Brain microvascular endothelial cell (primary cell): ENCODE results near the gene ALDH3B1.

ENCODE experiments used
- DNase-seq: peaks from one replicate; pipeline ENCODE4 v3.0.0-alpha.2; 2020
- H3K27ac ChIP-seq: fragments of 250-450 bp; sonication (Bioruptor Pico); 2 replicates; pipeline ENCODE4 v1.5.1; 2020; ENCODE audit warnings: mild to moderate bottlenecking, moderate library complexity
- H3K27me3 ChIP-seq: fragments of 250-450 bp; sonication (Bioruptor Pico); replicated peaks from 2 replicates; pipeline ENCODE4 v1.5.1; 2020; ENCODE audit warnings: mild to moderate bottlenecking
- H3K36me3 ChIP-seq: fragments of 250-450 bp; sonication (Bioruptor Pico); replicated peaks from 2 replicates; pipeline ENCODE4 v1.5.1; 2020; ENCODE audit warnings: mild to moderate bottlenecking
- H3K4me3 ChIP-seq: 2 replicates; pipeline ENCODE4 v1.5.1; 2011; ENCODE audit warnings: low read depth, mild to moderate bottlenecking, control low read depth, low read length, moderate library complexity
- in situ Hi-C: cut with HindIII; loops from 2 replicates; pipeline ENCODE4 v1.10.0; 2017; ENCODE audit warnings: low sequenced_read_pairs, low pct_ligation_motif_present
- TF ChIP-seq, protein P1 (sequence below): IDR thresholded peaks from 2 replicates; pipeline ENCODE4 v1.5.1; 2011; ENCODE audit warnings: low read depth, mild to moderate bottlenecking, moderate library complexity, low read length, control low read depth, inconsistent platforms; ENCODE audit errors: missing control alignments

The ALDH3B1 gene

GRCh38 chr11:68012044-68012842 is 2.1 kb downstream of the ALDH3B1 start:
- TF ChIP-seq, protein P1, sequence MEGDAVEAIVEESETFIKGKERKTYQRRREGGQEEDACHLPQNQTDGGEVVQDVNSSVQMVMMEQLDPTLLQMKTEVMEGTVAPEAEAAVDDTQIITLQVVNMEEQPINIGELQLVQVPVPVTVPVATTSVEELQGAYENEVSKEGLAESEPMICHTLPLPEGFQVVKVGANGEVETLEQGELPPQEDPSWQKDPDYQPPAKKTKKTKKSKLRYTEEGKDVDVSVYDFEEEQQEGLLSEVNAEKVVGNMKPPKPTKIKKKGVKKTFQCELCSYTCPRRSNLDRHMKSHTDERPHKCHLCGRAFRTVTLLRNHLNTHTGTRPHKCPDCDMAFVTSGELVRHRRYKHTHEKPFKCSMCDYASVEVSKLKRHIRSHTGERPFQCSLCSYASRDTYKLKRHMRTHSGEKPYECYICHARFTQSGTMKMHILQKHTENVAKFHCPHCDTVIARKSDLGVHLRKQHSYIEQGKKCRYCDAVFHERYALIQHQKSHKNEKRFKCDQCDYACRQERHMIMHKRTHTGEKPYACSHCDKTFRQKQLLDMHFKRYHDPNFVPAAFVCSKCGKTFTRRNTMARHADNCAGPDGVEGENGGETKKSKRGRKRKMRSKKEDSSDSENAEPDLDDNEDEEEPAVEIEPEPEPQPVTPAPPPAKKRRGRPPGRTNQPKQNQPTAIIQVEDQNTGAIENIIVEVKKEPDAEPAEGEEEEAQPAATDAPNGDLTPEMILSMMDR = no peak
- no peak for DNase-seq
- H3K27ac ChIP-seq = peak overlapping the region; percentile 86
- in situ Hi-C loops = no loop called here
- H3K36me3 ChIP-seq = no peaks in the 10 kb centered on the region
- no peak overlapping the region for H3K4me3 ChIP-seq
- H3K27me3 ChIP-seq = no peaks in the 10 kb centered on the region

DNA sequence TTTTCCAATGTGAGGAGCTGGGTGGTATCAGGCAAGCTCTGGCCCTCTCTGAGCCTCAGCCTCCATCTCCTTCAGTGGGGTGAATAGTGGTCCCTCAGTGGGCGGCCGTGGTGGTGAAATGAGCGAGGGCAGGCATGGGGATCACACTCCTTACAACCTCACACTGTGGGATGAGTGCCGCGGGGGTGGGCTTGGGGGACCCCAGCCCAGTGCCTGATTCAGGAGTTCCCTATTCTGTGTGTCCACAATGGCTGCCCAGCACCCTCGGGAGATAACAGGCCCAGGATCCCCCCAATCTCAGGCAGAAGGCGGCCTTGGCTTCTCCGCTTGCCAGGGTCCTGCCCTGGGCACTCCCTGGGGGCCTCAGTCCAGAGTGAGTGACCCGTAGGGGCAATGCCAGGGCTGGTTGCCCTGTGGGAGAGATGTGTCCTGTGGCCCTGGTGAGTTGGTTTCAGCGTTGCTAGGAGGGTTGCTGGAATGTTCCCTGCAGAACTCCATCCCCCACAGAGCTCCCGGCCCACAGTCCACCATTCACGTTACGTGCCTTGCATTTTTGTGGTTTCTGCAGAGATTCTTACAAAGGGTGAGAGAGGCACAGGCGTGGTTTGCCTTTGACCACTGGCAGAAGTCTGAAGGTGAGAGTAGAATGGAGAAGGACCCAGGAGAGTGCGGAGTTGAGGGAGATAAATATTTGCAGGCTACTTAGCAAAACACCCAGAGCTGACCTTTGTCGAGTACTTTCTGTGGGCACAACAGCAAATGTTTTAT is 2.9 kb downstream of the ALDH3B1 start:
- Histone ChIP-seq H3K27me3 (no peaks in the 10 kb centered on the region), H3K4me3 (no peak overlapping the region), H3K27ac (peak overlapping the region; percentile 86), H3K36me3 (no peaks in the 10 kb centered on the region)
- peak; percentile 94 for DNase-seq
- TF ChIP-seq, protein P1 = no peak
- in situ Hi-C loops = no loop called here

- H3K27ac ChIP-seq = peak overlapping the region; percentile 86
- no peak overlapping the region for H3K4me3 ChIP-seq
- TF ChIP-seq, protein P1 = no peak
- no peaks in the 10 kb centered on the region for H3K27me3 ChIP-seq
- no peak for DNase-seq
- no peaks in the 10 kb centered on the region for H3K36me3 ChIP-seq
- in situ Hi-C loops = no loop called here
Observed at GRCh38 chr11:68013611-68014156, 3.6 kb downstream of the ALDH3B1 start.

DNA sequence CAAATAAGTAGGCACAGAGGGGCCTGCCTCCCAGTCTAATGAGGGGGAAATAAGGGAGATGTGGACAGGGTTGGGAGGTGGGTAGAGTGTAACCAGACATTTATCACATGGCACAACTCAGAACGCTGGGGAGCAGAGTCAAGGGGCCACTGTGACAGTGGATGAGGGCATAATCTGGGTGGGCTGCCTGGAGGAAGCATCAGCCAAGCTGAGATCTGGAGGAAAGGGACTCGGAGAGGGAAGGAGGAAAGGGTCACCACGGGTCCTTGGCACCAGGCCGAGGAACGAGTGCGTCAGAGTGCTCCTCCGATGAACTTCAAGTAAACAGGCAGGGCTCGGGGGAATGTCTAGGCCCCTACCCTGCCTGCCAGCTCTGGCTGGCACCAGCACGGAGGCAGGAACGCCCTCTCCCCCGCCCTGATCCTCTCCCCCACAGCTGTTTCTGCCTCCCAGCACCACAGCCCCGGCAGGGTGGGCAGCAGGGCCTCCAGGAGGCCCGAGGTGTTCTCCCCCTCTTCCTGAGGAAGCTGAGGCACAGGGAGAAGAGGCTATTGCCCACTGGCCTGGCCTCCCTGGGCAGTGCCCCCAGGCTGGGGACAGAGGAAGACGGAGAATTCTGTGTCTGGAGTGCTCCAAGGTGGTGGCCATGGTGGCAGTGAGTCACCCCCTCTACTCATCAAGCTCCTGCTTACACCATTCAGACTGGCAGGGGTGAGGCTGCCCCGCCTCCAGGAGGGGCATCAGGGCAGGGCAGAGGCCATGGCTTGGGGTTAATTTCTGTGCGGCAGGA is 4.2 kb downstream of the ALDH3B1 start:
- Histone ChIP-seq H3K27me3 (no peaks in the 10 kb centered on the region), H3K27ac (peak overlapping the region; percentile 86), H3K36me3 (no peaks in the 10 kb centered on the region), H3K4me3 (no peak overlapping the region)
- TF ChIP-seq, protein P1 = no peak
- DNase-seq = peak; percentile 77
- in situ Hi-C loops = no loop called here

- no peak for DNase-seq
- in situ Hi-C loops = no loop called here
- TF ChIP-seq, protein P1 = no peak
- H3K27me3 ChIP-seq = no peaks in the 10 kb centered on the region
- no peak overlapping the region for H3K27ac ChIP-seq
- no peaks in the 10 kb centered on the region for H3K36me3 ChIP-seq
- H3K4me3 ChIP-seq = no peak overlapping the region
Observed at GRCh38 chr11:68014947-68015447, 4.9 kb downstream of the ALDH3B1 start.
